ENCODE data around the gene GPRC5D.

DNA sequence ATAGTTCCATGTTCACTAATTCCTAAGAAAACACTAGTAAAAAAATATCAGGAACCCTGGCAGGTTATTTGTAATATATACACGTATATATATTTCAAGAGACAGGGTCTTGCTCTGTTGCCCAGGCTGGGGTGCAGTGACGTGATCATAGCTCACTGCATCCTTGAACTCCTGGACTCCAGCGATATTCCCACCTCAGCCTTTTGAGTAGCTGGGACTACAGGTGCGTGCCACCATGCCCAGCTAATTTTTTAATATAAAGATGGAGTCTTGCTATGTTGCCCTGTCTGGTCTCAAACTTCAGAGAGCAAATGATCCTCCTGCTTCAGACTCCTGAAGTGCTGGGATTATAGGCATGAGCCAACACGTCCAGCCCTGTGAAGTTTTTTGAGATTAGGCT, 44.4 kb downstream of the GPRC5D start:
- no peak for TF ChIP-seq POLR2A (IDR thresholded peaks at IDR 0.05)
- TF ChIP-seq, protein P1, sequence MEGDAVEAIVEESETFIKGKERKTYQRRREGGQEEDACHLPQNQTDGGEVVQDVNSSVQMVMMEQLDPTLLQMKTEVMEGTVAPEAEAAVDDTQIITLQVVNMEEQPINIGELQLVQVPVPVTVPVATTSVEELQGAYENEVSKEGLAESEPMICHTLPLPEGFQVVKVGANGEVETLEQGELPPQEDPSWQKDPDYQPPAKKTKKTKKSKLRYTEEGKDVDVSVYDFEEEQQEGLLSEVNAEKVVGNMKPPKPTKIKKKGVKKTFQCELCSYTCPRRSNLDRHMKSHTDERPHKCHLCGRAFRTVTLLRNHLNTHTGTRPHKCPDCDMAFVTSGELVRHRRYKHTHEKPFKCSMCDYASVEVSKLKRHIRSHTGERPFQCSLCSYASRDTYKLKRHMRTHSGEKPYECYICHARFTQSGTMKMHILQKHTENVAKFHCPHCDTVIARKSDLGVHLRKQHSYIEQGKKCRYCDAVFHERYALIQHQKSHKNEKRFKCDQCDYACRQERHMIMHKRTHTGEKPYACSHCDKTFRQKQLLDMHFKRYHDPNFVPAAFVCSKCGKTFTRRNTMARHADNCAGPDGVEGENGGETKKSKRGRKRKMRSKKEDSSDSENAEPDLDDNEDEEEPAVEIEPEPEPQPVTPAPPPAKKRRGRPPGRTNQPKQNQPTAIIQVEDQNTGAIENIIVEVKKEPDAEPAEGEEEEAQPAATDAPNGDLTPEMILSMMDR (IDR thresholded peaks at IDR 0.05): no peak
